Gastroesophageal sphincter (tissue), 4 donors: ENCODE data around the gene ARL6IP5. TPM values are rescaled to one million over a fixed set of nuclear protein-coding genes. Genes with fewer than 3 reads are reported as not detected.

Source experiments
- ATAC-seq: fragments of 150-250 bp; one replicate; pipeline ENCODE4 v1.9.1; 2016; ENCODE audit warnings: mild to moderate bottlenecking, moderate library complexity
- H3K27ac ChIP-seq, 4 donors: fragments of 200-600 bp; sonication (generic) in 3 of 4; 1 replicate in 3 of 4; 2 replicates in 1 of 4; pipeline ENCODE4 v1.5.1; 2016 to 2019
- H3K27me3 ChIP-seq: fragments of 200-600 bp; sonication (generic); one replicate; pipeline ENCODE4 v1.5.1; 2019
- H3K36me3 ChIP-seq, 2 donors: fragments of 200-600 bp; sonication (generic); one replicate each; pipeline ENCODE4 v1.5.1; 2019; ENCODE audit warnings: control low read depth in 1 of 2
- H3K4me1 ChIP-seq, 3 donors: fragments of 200-600 bp; sonication (generic); 1 replicate in 2 of 3; 2 replicates in 1 of 3; pipeline ENCODE4 v1.5.1; 2016 to 2019; ENCODE audit warnings: control low read depth in 2 of 3
- H3K4me3 ChIP-seq, 2 donors: fragments of 200-600 bp; sonication (generic); one replicate each; pipeline ENCODE4 v1.5.1; 2019; ENCODE audit warnings: mild to moderate bottlenecking in 1 of 2, moderate library complexity in 1 of 2
- H3K9me3 ChIP-seq, 3 donors: fragments of 200-600 bp; sonication (generic); one replicate each; pipeline ENCODE4 v1.5.1; 2017 to 2019; ENCODE audit warnings: control low read depth in 2 of 3
- CTCF ChIP-seq, 4 experiments: fragments of 200-600 bp in 2 of 4; fragments of 450-650 bp in 2 of 4; sonication (generic) in 1 of 4; IDR thresholded peaks; one replicate each; pipeline ENCODE4 v1.5.1; 2017 to 2019; ENCODE audit warnings: antibody characterized with exemption in 4 of 4, mild to moderate bottlenecking in 2 of 4, moderate library complexity in 2 of 4
- EP300 ChIP-seq: sonication (generic); formaldehyde crosslinking; IDR thresholded peaks from one replicate; pipeline ENCODE4 v1.6.1; 2017; ENCODE audit warnings: antibody characterized with exemption, mild to moderate bottlenecking
- POLR2A ChIP-seq, 2 donors: fragments of 450-650 bp; IDR thresholded peaks; one replicate each; pipeline ENCODE4 v1.6.1; 2017; ENCODE audit warnings: antibody characterized with exemption in 2 of 2, mild to moderate bottlenecking in 2 of 2, moderate library complexity in 1 of 2
- POLR2AphosphoS5 ChIP-seq: sonication (generic); formaldehyde crosslinking; IDR thresholded peaks from one replicate; pipeline ENCODE4 v1.6.1; 2017; ENCODE audit warnings: antibody characterized with exemption
- WGBS, 2 donors: methylation state at CpG; one replicate each; pipeline ENCODE4 v1.1.5; 2018; ENCODE audit warnings: low coverage in 1 of 2; 5-methylcytosine and 5-hydroxymethylcytosine counted together
- total RNA-seq, 4 donors: library from RNA; depleted of rRNA; stranded (reverse); fragments of >200 nt; gene quantifications; one replicate each; pipeline ENCODE4 v1.1.0, GENCODE V29; 2016

The ARL6IP5 gene
- total RNA-seq, 4 donors from 2014 or later = 153 to 184 (median 170) TPM

- Histone ChIP-seq H3K36me3 (peaks cover 9 to 83% of the 10 kb centered on the region in 2 donors), H3K4me1 (no peaks in the 10 kb centered on the region), H3K4me3 (no peak overlapping the region), H3K9me3 (no peaks in the 10 kb centered on the region), H3K27ac (no peak overlapping the region), H3K27me3 (no peaks in the 10 kb centered on the region)
- no peak for TF ChIP-seq POLR2A (IDR thresholded peaks at IDR 0.05)
- no peak for TF ChIP-seq CTCF (IDR thresholded peaks at IDR 0.05)
- TF ChIP-seq EP300 = no peak
- no peak for TF ChIP-seq POLR2AphosphoS5
- no peak for ATAC-seq
- 64 to 80% methylated on average over 2 to 3 of the region's 3 CpGs for WGBS, 2 donors
Measured at GRCh38 chr3:69058180-69058946, 26.4 kb upstream of the ARL6IP5 start.

- H3K9me3 ChIP-seq = no peaks in the 10 kb centered on the region
- H3K36me3 ChIP-seq = peaks cover 9 to 83% of the 10 kb centered on the region in 2 donors
- WGBS, 2 donors = 78 to 90% methylated on average over 2 of the region's 2 CpGs
- H3K27me3 ChIP-seq = no peaks in the 10 kb centered on the region
- no peak overlapping the region for H3K4me3 ChIP-seq
- no peak for ATAC-seq
- H3K27ac ChIP-seq = no peak overlapping the region
- TF ChIP-seq POLR2A (IDR thresholded peaks at IDR 0.05) (no peak), CTCF (IDR thresholded peaks at IDR 0.05) (no peak), EP300 (no peak), POLR2AphosphoS5 (no peak)
- H3K4me1 ChIP-seq = no peaks in the 10 kb centered on the region
Measured at GRCh38 chr3:69058947-69059224, 25.9 kb upstream of the ARL6IP5 start.

GRCh38 chr3:69059688-69060087 lies 25.0 kb upstream of the ARL6IP5 start:
- H3K36me3 ChIP-seq = peaks cover 9 to 80% of the 10 kb centered on the region in 2 donors
- no peak overlapping the region for H3K4me3 ChIP-seq
- no peaks in the 10 kb centered on the region for H3K4me1 ChIP-seq
- H3K27me3 ChIP-seq = no peaks in the 10 kb centered on the region
- no peaks in the 10 kb centered on the region for H3K9me3 ChIP-seq
- no peak for TF ChIP-seq POLR2A (IDR thresholded peaks at IDR 0.05)
- no peak for TF ChIP-seq EP300
- no peak for TF ChIP-seq CTCF (IDR thresholded peaks at IDR 0.05)
- no peak for TF ChIP-seq POLR2AphosphoS5
- ATAC-seq = no peak
- no peak overlapping the region for H3K27ac ChIP-seq

GRCh38 chr3:69063636-69064035 lies 21.1 kb upstream of the ARL6IP5 start:
- 85 to 86% methylated on average over 2 of the region's 2 CpGs for WGBS, 2 donors
- Histone ChIP-seq H3K9me3 (no peaks in the 10 kb centered on the region), H3K4me3 (no peak overlapping the region), H3K27me3 (no peaks in the 10 kb centered on the region), H3K4me1 (no peaks in the 10 kb centered on the region), H3K36me3 (peaks cover 9 to 72% of the 10 kb centered on the region in 2 donors), H3K27ac (no peak overlapping the region)
- ATAC-seq = no peak
- no peak for TF ChIP-seq CTCF (IDR thresholded peaks at IDR 0.05)
- no peak for TF ChIP-seq POLR2A (IDR thresholded peaks at IDR 0.05)
- TF ChIP-seq POLR2AphosphoS5 = no peak
- TF ChIP-seq EP300 = no peak

- WGBS, 2 donors = 86 to 91% methylated on average over 6 of the region's 6 CpGs
- Histone ChIP-seq H3K4me3 (no peak overlapping the region), H3K9me3 (no peaks in the 10 kb centered on the region), H3K4me1 (no peaks in the 10 kb centered on the region), H3K27ac (no peak overlapping the region), H3K27me3 (no peaks in the 10 kb centered on the region), H3K36me3 (peaks cover 6 to 72% of the 10 kb centered on the region in 2 donors)
- TF ChIP-seq POLR2A (IDR thresholded peaks at IDR 0.05) = no peak
- TF ChIP-seq POLR2AphosphoS5 = no peak
- TF ChIP-seq EP300 = no peak
- TF ChIP-seq CTCF (IDR thresholded peaks at IDR 0.05) = no peak
- no peak for ATAC-seq
Measured at GRCh38 chr3:69065318-69065964, 19.3 kb upstream of the ARL6IP5 start.
